Activated T-cell treated with anti-CD3 and anti-CD28 coated beads, Interleukin-2, amount 50 U/mL, for 1 hour (primary cell): ENCODE measurements around the gene GSX1.

Experiments
- DNase-seq: peaks from one replicate; pipeline ENCODE4 v3.0.0-alpha.2; 2020

The GSX1 gene

GRCh38 chr13:27835799-27836198, 43.5 kb downstream of the GSX1 start:
- DNase-seq = no peak

- DNase-seq = no peak
Observed at GRCh38 chr13:27839809-27840467, 47.7 kb downstream of the GSX1 start.

- no peak for DNase-seq
Observed at GRCh38 chr13:27842571-27842970, 50.3 kb downstream of the GSX1 start.
